ENCODE measurements around the gene ARL3.

DNA sequence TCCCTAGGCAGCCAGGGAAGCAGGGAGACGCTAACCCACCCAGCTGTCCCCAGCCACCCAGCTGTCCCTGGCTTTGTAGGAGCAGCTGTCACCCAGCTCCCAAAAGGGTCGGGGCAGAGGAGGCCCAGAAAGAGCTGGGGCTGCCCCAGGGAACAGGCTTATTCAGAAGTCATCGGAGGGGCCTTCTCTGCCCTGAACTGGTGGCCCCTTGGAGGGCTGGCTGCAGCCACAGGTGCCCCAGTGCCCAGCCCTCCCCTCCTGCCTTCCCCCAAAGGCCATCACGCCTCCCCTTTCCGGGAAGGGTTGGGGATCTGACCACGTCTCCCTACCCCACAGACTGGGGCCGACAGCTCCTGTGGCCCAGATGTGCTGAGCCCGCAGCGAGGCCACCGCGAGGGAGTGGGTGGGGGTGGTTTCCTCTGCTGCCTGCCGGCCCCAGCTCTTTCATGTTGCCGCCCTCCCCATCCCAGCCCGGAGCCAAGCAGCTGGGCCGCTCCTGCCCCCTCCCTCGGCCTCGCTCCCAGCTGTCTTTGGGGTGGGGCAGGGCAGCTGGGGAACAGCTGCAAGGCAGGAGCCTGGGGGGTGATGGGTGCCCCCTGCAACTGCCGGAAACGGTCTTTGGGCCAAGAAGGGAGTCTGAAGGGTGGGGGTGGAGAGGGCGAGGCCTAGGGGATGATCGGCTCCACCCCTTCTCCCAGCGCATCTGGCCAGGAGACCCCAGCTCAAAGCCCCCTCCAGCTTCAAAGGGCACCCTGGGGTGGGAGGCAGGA lies 53.1 kb downstream of the ARL3 start:
- TF ChIP-seq, protein P1, sequence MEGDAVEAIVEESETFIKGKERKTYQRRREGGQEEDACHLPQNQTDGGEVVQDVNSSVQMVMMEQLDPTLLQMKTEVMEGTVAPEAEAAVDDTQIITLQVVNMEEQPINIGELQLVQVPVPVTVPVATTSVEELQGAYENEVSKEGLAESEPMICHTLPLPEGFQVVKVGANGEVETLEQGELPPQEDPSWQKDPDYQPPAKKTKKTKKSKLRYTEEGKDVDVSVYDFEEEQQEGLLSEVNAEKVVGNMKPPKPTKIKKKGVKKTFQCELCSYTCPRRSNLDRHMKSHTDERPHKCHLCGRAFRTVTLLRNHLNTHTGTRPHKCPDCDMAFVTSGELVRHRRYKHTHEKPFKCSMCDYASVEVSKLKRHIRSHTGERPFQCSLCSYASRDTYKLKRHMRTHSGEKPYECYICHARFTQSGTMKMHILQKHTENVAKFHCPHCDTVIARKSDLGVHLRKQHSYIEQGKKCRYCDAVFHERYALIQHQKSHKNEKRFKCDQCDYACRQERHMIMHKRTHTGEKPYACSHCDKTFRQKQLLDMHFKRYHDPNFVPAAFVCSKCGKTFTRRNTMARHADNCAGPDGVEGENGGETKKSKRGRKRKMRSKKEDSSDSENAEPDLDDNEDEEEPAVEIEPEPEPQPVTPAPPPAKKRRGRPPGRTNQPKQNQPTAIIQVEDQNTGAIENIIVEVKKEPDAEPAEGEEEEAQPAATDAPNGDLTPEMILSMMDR (conservative IDR thresholded peaks at IDR 0.05 in 1 of 2, IDR thresholded peaks at IDR 0.05 in 1 of 2; ENCODE audit: extremely low read depth in 1 of 2, insufficient read depth in 1 of 2, low read depth in 1 of 2, low read length in 2 of 2): no peak
- no peak for TF ChIP-seq EZH2 (IDR thresholded peaks at IDR 0.05; ENCODE audit: borderline replicate concordance, low read length)

Data from mammary epithelial cell (primary cell).